GM19193 (cell line): ENCODE results near the gene SLC25A41.
A peak's percentile ranks its signal among the peaks of the same experiment; 100 is the strongest.

Source experiments
- POLR2A ChIP-seq: IDR thresholded peaks from 4 replicates; pipeline ENCODE4 v1.6.1; 2011; ENCODE audit not compliant: insufficient read depth, insufficient read length; ENCODE audit errors: extremely low read depth

SLC25A41 gene

DNA sequence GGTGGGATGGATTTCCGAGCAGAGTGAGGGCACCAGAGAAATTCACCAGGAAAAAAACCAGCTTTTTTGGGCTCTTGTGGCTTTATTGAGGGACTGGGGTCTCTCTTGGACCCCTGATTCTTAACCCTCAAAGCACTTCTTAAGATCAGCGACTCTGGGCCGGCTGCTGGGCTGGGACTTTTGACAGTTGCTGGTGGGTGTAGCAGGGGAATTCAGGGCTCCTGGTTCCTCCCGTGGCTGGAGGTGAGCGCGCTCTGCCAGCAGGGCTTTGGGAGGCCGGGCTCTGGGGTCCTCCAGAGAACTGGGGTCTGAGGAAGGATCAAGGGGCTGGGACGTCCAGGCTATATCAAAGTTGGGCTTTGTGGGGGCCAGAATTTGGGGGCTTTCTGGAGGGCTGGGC lies 33.8 kb upstream of the SLC25A41 start:
- TF ChIP-seq POLR2A = no peak

GRCh38 chr19:6466526-6467248 lies 33.1 kb upstream of the SLC25A41 start:
- TF ChIP-seq POLR2A = no peak

GRCh38 chr19:6465663-6466062 lies 32.1 kb upstream of the SLC25A41 start:
- TF ChIP-seq POLR2A = no peak

DNA sequence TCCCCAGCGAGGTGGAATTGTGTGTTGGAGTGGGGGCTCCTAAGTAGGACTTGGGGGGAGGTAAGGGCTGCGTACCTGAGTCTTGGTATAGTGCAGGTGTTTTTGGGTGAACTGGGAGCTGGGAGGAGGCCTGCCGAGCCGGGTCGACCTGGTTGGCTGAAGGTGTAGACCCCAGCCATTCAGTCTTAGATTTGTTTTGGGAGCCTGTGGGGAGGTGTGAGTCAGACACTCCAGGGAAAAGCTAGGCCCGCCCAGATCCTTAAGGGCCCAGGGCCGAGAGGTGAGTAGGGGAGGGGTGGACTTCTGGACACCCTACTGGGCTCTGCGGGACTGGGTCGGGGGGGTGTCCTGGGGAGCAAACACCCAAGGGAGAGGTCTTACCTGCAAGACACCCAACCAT lies 31.4 kb upstream of the SLC25A41 start:
- no peak for TF ChIP-seq POLR2A

- TF ChIP-seq POLR2A = no peak
Measured at GRCh38 chr19:6464070-6464873, 30.7 kb upstream of the SLC25A41 start, which contains the start of gene CRB3. TSS of gene CRB3 (plus strand) at chr19:6464271. CDS start at chr19:6464702, 431 bp downstream.

DNA sequence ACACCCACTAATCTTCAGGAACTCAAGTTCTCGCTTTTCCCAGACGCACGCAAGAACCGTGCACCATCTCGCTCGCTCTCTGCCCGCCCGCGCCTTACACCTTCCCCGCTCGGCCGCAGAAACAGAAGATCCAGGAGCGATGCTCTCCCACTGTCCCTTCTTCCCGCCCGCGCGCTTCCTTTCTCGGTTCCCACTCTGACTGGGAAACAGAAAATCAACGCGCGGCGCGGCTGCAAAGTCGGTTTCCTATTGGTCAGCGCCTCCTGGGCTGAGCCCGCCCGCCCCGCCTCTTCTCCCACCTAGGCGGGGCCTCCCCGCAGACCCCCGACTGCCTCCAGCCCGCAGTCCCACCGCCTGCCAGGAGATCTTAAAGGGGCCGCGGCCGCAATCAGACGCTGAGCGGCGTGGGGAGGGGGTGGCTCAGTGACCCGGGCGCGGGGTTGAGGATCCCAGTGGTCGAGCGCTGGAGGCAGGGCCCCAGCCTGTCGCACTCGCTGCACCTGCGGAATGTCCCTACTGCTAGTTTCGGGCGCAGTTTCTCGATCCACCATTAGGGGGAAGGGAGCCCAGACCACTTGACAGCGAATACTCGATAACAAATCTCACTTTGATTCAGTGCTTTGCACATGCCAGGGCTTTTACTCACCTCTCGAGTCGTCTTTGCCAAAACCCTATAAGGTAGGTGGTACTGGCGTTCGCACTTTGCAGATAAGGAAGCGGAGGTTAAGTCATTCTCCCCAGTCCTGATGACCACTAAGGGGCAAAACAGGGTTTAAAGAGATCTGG lies 26.7 kb upstream of the SLC25A41 start:
- TF ChIP-seq POLR2A = peak; percentile 68

DNA sequence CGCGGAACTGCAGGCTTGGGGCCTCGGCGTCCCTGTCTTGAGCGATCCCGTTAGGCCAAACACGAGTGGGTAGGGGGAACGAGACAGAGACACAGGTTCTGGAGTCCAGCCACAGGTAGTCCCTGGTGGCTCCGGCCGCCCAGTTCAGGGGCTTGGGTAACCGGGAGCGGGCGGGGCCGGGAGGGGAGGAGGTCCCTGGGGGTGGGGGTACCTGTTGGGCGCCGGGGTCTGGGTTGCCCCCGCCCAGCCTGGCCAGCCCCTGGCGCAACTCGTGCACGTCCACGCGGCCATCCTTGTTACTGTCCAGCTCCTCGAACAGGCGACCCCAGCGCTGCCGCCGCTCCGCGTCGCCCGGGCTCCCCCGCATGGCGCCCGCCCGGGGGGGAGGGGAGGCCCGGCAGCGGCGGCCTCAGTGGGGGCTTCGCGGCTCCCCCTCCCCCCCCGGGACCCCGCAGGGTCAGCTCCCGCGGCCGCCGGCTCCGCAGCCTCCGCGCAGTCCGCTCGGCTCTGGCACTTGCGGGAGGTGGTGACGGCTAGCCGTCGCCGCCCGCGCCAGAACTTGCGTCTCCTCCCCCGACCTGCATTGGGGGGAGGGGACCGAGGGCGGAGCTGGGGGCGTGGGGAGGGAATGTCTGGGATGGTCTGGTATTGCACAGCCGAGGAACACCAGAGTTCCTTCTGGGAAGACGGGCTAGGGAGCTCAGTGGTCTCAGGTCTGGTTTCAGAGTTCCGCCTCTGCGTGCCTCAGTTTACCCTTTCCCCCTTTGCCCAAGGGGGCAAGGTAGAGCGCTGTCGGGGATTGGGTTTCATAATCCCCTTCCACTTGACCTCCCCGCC lies 25.9 kb upstream of the SLC25A41 start, which contains the start of gene SLC25A23:
TSS of gene SLC25A23 (minus strand) at position 531 of the 837 bp plus-strand sequence. CDS start at position 367, 164 bp downstream.
- TF ChIP-seq POLR2A = peak; percentile 51

- TF ChIP-seq POLR2A = no peak
Measured at GRCh38 chr19:6458695-6459261, 25.2 kb upstream of the SLC25A41 start.

GRCh38 chr19:6457958-6458694 lies 24.6 kb upstream of the SLC25A41 start:
- TF ChIP-seq POLR2A = peak; percentile 22

DNA sequence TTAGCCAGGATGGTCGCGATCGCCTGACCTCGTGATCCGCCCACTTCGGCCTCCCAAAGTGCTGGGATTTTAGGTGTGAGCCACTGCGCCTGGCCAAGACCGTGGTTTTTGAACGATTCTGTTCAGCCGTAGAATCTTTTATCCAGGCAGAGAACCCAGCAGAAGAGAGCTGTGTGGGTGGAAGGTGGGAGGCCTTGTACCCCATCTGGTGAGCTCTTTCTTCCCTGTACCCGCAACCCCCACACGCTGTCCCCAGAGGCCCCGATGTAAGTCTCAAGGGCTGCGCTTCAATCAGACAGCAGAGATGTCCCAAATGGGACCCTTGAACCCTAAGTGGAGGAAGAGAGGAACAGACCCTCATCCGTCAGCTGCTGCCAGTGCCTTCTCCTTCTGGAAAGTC lies 22.4 kb upstream of the SLC25A41 start:
- TF ChIP-seq POLR2A = no peak

DNA sequence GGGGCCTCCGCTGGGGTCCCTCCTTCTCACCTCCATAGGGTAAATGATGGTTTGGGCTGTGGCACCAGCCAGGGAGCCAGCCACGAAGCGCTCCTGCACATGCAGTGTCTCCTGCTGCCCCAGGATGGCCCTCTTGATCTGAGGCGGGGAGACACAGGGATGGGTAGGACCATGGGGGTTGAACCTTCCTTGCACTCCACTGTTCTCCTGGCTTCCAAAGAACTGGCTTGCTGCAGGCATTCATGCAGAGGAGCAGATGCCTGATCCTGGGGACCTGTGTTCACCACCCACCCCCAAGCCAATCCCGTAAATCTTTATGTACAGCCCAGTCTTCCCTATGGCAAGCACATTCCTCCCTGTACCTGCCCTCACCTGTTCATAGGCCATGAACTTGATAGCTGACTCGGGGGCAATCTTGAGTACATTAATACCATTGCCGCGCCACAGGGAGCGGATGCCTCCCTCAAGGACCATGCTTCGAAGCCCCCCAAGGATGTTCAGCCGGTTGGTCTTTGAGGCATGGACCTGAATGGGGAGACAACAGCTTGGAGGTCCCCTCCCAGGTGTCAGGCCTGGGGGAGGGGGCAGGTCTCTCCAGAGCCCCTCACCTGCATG lies 20.5 kb upstream of the SLC25A41 start:
- TF ChIP-seq POLR2A = no peak

GRCh38 chr19:6452899-6453298 lies 19.3 kb upstream of the SLC25A41 start:
- TF ChIP-seq POLR2A = no peak

GRCh38 chr19:6452223-6452614 lies 18.7 kb upstream of the SLC25A41 start:
- TF ChIP-seq POLR2A = no peak
